ENCODE measurements around the gene RSRC2.
"Not testable (repeated sequence)": the region's sequence is repeated elsewhere in the genome, so short reads cannot be mapped to it uniquely, and the experiment has no call there.

The RSRC2 gene

GRCh38 chr12:122517877-122518276 is 8.9 kb downstream of the RSRC2 start:
- DNase-seq: no peak

- DNase-seq: no peak
These were observed 10.0 kb downstream of the RSRC2 start for GRCh38 chr12:122516544-122517361.

- no peak for DNase-seq
These were observed 11.5 kb downstream of the RSRC2 start for GRCh38 chr12:122515275-122515674.

GRCh38 chr12:122513660-122514059 is 13.1 kb downstream of the RSRC2 start:
- DNase-seq: no peak

- DNase-seq: not testable (repeated sequence)
These were observed 13.7 kb downstream of the RSRC2 start for GRCh38 chr12:122513028-122513427.

- no peak for DNase-seq
These were observed 18.6 kb downstream of the RSRC2 start for GRCh38 chr12:122508163-122508562.

GRCh38 chr12:122506393-122506938 is 20.3 kb downstream of the RSRC2 start:
- no peak for DNase-seq

GRCh38 chr12:122505419-122506051 is 21.2 kb downstream of the RSRC2 start:
- DNase-seq: no peak

GRCh38 chr12:122503783-122504590 is 22.7 kb downstream of the RSRC2 start:
- no peak for DNase-seq

GRCh38 chr12:122503147-122503751 is 23.5 kb downstream of the RSRC2 start:
- DNase-seq: no peak

- no peak for DNase-seq
These were observed 25.2 kb downstream of the RSRC2 start for GRCh38 chr12:122501489-122501989.

GRCh38 chr12:122500685-122501488 is 25.8 kb downstream of the RSRC2 start, which contains the start of gene ZCCHC8:
TSS of gene ZCCHC8 (minus strand) at chr12:122500932. CDS start at chr12:122500840, 92 bp downstream.
- DNase-seq: peak; percentile 99

GRCh38 chr12:122499991-122500684 is 26.6 kb downstream of the RSRC2 start:
- DNase-seq: peak; percentile 57

- no peak for DNase-seq
These were observed 31.5 kb downstream of the RSRC2 start for GRCh38 chr12:122495258-122495657.

GRCh38 chr12:122493222-122493621 is 33.5 kb downstream of the RSRC2 start:
- not testable (repeated sequence) for DNase-seq

- DNase-seq: no peak
These were observed 34.7 kb downstream of the RSRC2 start for GRCh38 chr12:122491991-122492390.

- DNase-seq: no peak
These were observed 37.7 kb downstream of the RSRC2 start for GRCh38 chr12:122489038-122489437.

GRCh38 chr12:122487807-122488206 is 38.9 kb downstream of the RSRC2 start:
- not testable (repeated sequence) for DNase-seq

- DNase-seq: no peak
These were observed 39.8 kb downstream of the RSRC2 start for GRCh38 chr12:122486805-122487426.

GRCh38 chr12:122486360-122486759 is 40.4 kb downstream of the RSRC2 start:
- DNase-seq: not testable (repeated sequence)
